ENCODE measurements around the gene MIX23. TPM values are rescaled to one million over a fixed set of nuclear protein-coding genes. Genes with fewer than 3 reads are reported as not detected.

Gene MIX23
- total RNA-seq, 1 experiment from 2014 or later = 111 TPM

GRCh38 chr3:122398920-122399319 is 15.9 kb upstream of the MIX23 start:
- Histone ChIP-seq H3K9me2 (replicated peaks; ENCODE audit: low read length) (no peaks in the 10 kb centered on the region), H3K36me3 (ENCODE audit: low read depth, low read length) (peaks cover 18% of the 10 kb centered on the region; the same call in 1 of the 2 replicates), H3K27ac (ENCODE audit: low read length) (no peak overlapping the region), H3K4me3 (ENCODE audit: low read length) (no peak overlapping the region), H3K9ac (ENCODE audit: low read length) (no peak overlapping the region), H3F3A (ENCODE audit: low read length, unreplicated experiment) (no peaks in the 10 kb centered on the region), H3K79me2 (ENCODE audit: low read length) (no peaks in the 10 kb centered on the region), H3K4me2 (ENCODE audit: low read length) (no peak overlapping the region), H3K9me3 (ENCODE audit: low read length) (no peaks in the 10 kb centered on the region), H4K20me1 (ENCODE audit: low read length) (no peaks in the 10 kb centered on the region), H3K4me1 (ENCODE audit: insufficient read depth, low read length) (no peaks in the 10 kb centered on the region), H3K27me3 (ENCODE audit: low read length) (no peaks in the 10 kb centered on the region), H2AFZ (ENCODE audit: low read length) (no peak overlapping the region)
- POLR2A ChIA-PET (ENCODE audit: unreplicated experiment) = no interaction called here
- TF ChIP-seq CTCF (conservative IDR thresholded peaks at IDR 0.05; ENCODE audit: low read depth, low read length) (no peak), EZH2phosphoT487 (IDR thresholded peaks at IDR 0.05; ENCODE audit: borderline replicate concordance, low read length) (no peak), EZH2 (IDR thresholded peaks at IDR 0.05; ENCODE audit: low read length, unreplicated experiment) (no peak)
- CTCF ChIA-PET = no interaction called here
- intact Hi-C loops (cut with micrococcal nuclease) = no loop called here
- DNase-seq (no peak), ATAC-seq (no peak)
- BruUV-seq (replicated peaks) = no TSS peak

GRCh38 chr3:122397201-122397600 is 14.2 kb upstream of the MIX23 start:
- Histone ChIP-seq H3K4me3 (ENCODE audit: low read length) (no peak overlapping the region), H3K4me1 (ENCODE audit: insufficient read depth, low read length) (no peaks in the 10 kb centered on the region), H3K9me2 (replicated peaks; ENCODE audit: low read length) (no peaks in the 10 kb centered on the region), H3K36me3 (ENCODE audit: low read depth, low read length) (0 out of 2 replicates have a peak, but pooled peaks cover 7% of the 10 kb centered on the region), H3K27me3 (ENCODE audit: low read length) (no peaks in the 10 kb centered on the region), H3K79me2 (ENCODE audit: low read length) (no peaks in the 10 kb centered on the region; the same call in 1 of the 2 replicates), H2AFZ (ENCODE audit: low read length) (no peak overlapping the region), H3K9me3 (ENCODE audit: low read length) (no peaks in the 10 kb centered on the region), H3K27ac (ENCODE audit: low read length) (no peak overlapping the region), H3K9ac (ENCODE audit: low read length) (no peak overlapping the region), H4K20me1 (ENCODE audit: low read length) (no peaks in the 10 kb centered on the region), H3K4me2 (ENCODE audit: low read length) (no peak overlapping the region), H3F3A (ENCODE audit: low read length, unreplicated experiment) (no peaks in the 10 kb centered on the region)
- no TSS peak for BruUV-seq (replicated peaks)
- ChIA-PET POLR2A (ENCODE audit: unreplicated experiment) (interaction anchor here (0.5 kb wide), 1 partner anchor 19 kb away, joined by 5 read pairs; no protein-coding TSS in a partner anchor), CTCF (no interaction called here)
- TF ChIP-seq CTCF (conservative IDR thresholded peaks at IDR 0.05; ENCODE audit: low read depth, low read length) = no peak
- no peak for TF ChIP-seq EZH2phosphoT487 (IDR thresholded peaks at IDR 0.05; ENCODE audit: borderline replicate concordance, low read length)
- no peak for TF ChIP-seq EZH2 (IDR thresholded peaks at IDR 0.05; ENCODE audit: low read length, unreplicated experiment)
- ATAC-seq = no peak
- DNase-seq = no peak
- intact Hi-C loops (cut with micrococcal nuclease) = no loop called here

- intact Hi-C loops (cut with micrococcal nuclease) = no loop called here
- no peak overlapping the region for H3K27ac ChIP-seq (ENCODE audit: low read length)
- H3K27me3 ChIP-seq (ENCODE audit: low read length) = no peaks in the 10 kb centered on the region
- no peaks in the 10 kb centered on the region for H3F3A ChIP-seq (ENCODE audit: low read length, unreplicated experiment)
- H3K4me1 ChIP-seq (ENCODE audit: insufficient read depth, low read length) = no peaks in the 10 kb centered on the region
- no peak overlapping the region for H2AFZ ChIP-seq (ENCODE audit: low read length)
- no peaks in the 10 kb centered on the region; the same call in 1 of the 2 replicates for H3K79me2 ChIP-seq (ENCODE audit: low read length)
- POLR2A ChIA-PET (ENCODE audit: unreplicated experiment) = no interaction called here
- H3K9ac ChIP-seq (ENCODE audit: low read length) = no peak overlapping the region
- no peaks in the 10 kb centered on the region for H4K20me1 ChIP-seq (ENCODE audit: low read length)
- 0 out of 2 replicates have a peak, but pooled peaks cover 7% of the 10 kb centered on the region for H3K36me3 ChIP-seq (ENCODE audit: low read depth, low read length)
- no peak overlapping the region for H3K4me2 ChIP-seq (ENCODE audit: low read length)
- CTCF ChIA-PET = interaction anchor here (0.5 kb wide), 1 partner anchor 16 kb away, joined by 3 read pairs; no protein-coding TSS in a partner anchor
- TF ChIP-seq EZH2 (IDR thresholded peaks at IDR 0.05; ENCODE audit: low read length, unreplicated experiment) (no peak), EZH2phosphoT487 (IDR thresholded peaks at IDR 0.05; ENCODE audit: borderline replicate concordance, low read length) (no peak)
- DNase-seq = no peak
- H3K9me2 ChIP-seq (replicated peaks; ENCODE audit: low read length) = no peaks in the 10 kb centered on the region
- BruUV-seq (replicated peaks) = no TSS peak
- no peak for ATAC-seq
- no peak overlapping the region for H3K4me3 ChIP-seq (ENCODE audit: low read length)
- H3K9me3 ChIP-seq (ENCODE audit: low read length) = no peaks in the 10 kb centered on the region
Observed at GRCh38 chr3:122396511-122396910, 13.5 kb upstream of the MIX23 start.

All from PC-3 (cell line).